ENCODE results near the gene CASP3.
"Not testable (repeated sequence)": the region's sequence is repeated elsewhere in the genome, so short reads cannot be mapped to it uniquely, and the experiment has no call there.

CASP3 gene

DNA sequence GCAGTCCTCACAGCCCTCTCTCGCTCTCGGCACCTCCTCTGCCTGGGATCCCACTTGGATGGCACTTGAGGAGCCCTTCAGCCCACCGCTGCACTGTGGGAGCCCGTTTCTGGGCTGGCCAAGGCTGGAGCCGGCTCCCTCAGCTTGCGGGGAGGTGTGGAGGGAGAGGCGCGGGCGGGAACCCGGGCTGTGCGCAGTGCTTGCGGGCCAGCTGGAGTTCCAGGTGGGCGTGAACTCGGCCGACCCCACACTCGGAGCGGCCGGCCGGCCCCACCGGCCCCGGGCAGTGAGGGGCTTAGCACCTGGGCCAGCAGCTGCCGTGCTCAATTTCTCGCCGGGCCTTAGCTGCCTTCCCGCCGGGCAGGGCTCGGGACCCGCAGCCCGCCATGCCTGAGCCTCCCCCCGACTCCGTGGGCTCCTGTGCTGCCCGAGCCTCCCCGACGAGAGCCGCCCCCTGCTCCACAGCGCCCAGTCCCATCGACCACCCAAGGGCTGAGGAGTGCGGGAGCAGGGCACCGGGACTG is 57.4 kb downstream of the CASP3 start:
- not testable (repeated sequence) for DNase-seq

DNA sequence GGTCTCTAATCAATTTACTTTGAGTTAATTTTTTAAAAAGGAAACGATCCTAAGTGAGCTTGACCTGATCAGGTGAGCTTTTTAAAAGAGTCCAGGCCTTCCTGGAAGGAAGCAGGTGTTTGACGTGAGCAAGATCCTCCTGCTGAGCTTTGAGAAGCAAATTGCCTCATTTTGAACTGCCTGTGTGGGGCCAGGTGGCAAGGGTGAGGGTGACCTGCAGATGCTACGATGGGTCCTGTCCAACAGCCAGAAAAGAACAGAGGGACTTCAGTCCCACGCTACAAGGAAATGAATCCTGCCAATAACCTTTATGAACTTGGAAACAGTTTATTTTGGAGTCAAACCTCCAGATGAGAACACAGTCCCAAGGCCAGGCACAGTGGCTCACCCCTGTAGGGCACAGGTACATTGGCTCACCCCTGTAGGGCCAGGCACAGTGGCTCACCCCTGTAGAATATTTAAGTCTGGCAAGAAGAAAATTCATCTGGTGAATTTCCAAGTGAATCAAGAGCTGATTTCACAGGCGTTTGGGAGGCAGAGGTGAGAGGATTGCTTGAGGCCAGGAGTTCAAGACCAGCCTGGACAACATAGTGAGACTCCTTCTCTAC is 58.1 kb downstream of the CASP3 start:
- no peak for DNase-seq

DNA sequence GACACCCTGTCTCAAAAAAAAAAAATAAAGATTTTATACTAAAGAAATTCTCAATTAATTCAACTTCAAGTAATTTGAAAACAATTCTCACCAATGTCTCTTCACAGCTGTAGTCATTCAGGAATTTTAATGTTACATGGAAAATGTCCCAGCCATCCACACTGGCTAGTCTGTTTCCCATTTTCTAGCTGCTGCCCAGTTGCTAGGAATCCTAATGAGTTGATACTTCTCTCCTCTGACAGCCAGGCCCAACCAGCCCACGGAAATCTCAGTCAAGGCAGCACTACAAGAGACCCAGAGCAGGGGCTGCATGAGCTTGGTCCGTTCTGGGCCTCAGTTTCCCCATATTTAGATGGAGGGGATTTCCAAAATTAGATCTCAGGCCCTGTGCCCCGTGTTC is 59.1 kb downstream of the CASP3 start:
- DNase-seq = no peak

DNA sequence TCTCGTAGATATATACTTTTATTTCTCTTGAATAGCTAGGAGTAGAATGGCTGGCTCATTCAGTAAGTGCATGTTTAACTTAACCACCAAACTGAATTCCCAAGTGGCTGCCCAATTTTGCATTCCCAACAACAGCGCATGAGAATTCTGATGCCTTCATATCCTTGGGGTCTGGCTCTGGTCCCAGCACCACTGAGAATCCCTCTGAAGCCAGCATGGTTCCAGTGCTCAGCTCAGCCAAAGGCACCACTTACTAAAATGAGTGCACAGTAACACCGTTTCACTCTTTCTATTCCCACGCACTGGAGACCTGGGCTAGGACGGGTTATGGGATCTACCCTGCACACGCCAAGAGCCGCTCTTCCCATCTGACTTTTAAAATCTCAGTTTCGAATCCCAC is 60.4 kb downstream of the CASP3 start:
- no peak for DNase-seq

DNA sequence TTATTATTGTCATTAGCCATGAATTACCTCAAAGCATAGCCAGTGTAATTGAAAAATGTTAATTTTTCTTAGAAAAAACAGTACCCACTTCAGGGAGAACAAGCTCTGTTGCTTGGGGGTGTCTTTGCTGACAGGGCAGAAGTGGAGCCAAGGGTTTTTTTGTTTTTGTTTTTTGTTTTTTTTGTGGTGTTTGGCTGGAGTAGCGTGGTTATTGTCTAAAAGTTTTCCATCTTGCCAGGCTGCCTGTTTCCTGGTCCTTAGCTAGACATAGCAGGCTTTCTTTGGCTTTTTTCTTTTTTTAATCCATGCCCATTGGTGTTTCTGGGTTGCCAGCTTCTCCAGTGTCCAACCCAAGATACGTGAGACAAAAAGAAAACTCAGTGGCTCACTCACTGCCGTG is 61.5 kb downstream of the CASP3 start:
- no peak for DNase-seq

DNA sequence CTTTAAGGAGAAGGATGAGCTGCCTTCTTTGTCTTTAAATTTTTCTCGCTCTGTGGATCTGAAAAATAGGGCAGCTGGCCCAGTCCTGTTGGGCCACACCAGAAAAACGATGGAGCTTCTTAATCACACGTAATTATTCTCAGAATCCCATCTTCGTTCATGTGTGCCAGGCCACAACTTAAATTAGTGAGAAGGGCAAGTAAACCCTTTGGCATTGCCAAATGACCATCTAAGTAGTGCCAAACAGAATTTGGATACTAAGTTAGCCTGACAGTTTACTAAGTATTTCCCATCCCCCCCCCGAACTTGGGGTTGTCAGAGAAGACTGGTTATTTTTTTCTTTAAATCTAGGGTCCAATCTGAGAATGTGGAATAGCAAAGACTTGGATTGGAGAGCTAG is 62.0 kb downstream of the CASP3 start:
- DNase-seq = no peak

DNA sequence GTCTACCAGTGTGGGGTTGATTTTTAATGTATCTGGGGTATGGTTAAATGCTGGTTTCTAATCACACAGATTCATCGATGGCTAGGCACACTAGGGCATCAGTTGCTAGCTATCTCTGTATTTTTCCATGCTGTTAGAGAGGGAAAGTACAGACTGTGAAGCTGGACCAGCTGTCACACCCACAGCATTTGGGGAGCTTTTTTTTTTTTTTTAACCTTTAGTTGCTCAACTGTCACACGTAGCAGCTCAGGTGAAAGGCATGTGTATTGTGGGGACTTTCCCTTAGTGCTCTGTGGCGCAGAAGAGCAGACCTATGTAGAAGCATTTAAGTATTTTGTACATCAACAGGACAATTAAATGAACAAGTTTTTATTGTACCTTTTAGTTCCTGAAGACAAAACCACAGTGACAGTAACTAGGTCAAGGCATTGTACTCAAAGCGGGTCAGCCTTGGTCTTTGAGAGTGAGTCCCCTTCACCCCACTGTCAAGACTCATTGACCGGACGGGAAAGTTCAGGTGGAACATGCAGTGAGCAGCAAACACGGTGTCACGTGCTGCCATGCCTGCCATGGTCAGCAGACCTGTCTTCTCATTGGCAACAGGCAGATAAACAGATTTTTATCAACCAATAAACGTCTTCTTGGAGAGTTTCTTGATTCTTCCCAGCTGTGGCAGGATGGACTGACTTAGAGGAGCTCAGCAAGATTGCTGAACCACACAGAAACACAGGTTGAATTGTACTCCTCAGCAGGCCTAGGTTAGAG is 65.3 kb downstream of the CASP3 start:
- no peak for DNase-seq

Data from GF-D8 (cell line).